IMR-90 (cell line): ENCODE data around the gene OPRM1. TPM values are rescaled to one million over a fixed set of nuclear protein-coding genes. Genes with fewer than 3 reads are reported as not detected.

ENCODE experiments used
- ATAC-seq: fragments of 200-7000 bp; cut with Tn5 transposase; 2 replicates; pipeline ENCODE4 v1.9.1; 2020; ENCODE audit warnings: low read depth, mild to moderate bottlenecking, moderate library complexity
- BruUV-seq: library from RNA; stranded (reverse); fragments of 400-500 nt; replicated peaks from 2 replicates; lab custom pipeline; 2021; lab: Mats Ljungman, UMichigan
- CTCF ChIA-PET: fragments of 300-600 bp; formaldehyde crosslinking; extraction: SDS; loops from one replicate; lab custom pipeline; 2021; ENCODE audit warnings: antibody characterized with exemption; lab: Yijun Ruan, JAX
- POLR2A ChIA-PET: fragments of 300-600 bp; sonication (Branson Sonifier 250); formaldehyde crosslinking; loops from one replicate; lab custom pipeline; 2022; ENCODE audit warnings: antibody characterized with exemption; ENCODE audit not compliant: unreplicated experiment; lab: Charles Lee
- DNase-seq: peaks from one replicate; pipeline ENCODE4 v3.0.0; 2013
- H2AFZ ChIP-seq: replicated peaks from 2 replicates; pipeline ENCODE3; 2013; ENCODE audit warnings: low read length, mild to moderate bottlenecking; ENCODE audit not compliant: poor library complexity
- H2AK5ac ChIP-seq: 2 replicates; pipeline ENCODE4 v1.6.1; 2013; ENCODE audit warnings: low read depth, low read length, inconsistent platforms
- H2AK9ac ChIP-seq: replicated peaks from 2 replicates; pipeline ENCODE3; 2013; ENCODE audit warnings: mild to moderate bottlenecking, low read depth, low read length, moderate library complexity; ENCODE audit not compliant: poor library complexity
- H2BK120ac ChIP-seq: 2 replicates; pipeline ENCODE4 v1.6.1; 2013; ENCODE audit warnings: low read depth, low read length, inconsistent platforms
- H2BK15ac ChIP-seq: 3 replicates; pipeline ENCODE4 v1.6.1; 2013; ENCODE audit warnings: low read depth, low read length, inconsistent platforms
- H2BK20ac ChIP-seq: 2 replicates; pipeline ENCODE4 v1.6.1; 2013; ENCODE audit warnings: low read depth, mild to moderate bottlenecking, inconsistent platforms, low read length, moderate library complexity
- H2BK5ac ChIP-seq: 2 replicates; pipeline ENCODE4 v1.6.1; 2013; ENCODE audit warnings: mild to moderate bottlenecking, low read depth, low read length, inconsistent platforms; ENCODE audit not compliant: poor library complexity, severe bottlenecking
- H3K14ac ChIP-seq: replicated peaks from 2 replicates; pipeline ENCODE4 v1.6.1; 2013; ENCODE audit warnings: low read depth, low read length, inconsistent platforms
- H3K18ac ChIP-seq: 2 replicates; pipeline ENCODE4 v1.6.1; 2013; ENCODE audit warnings: low read depth, low read length, control low read depth
- H3K23ac ChIP-seq: 2 replicates; pipeline ENCODE4 v1.6.1; 2013; ENCODE audit warnings: low read depth, low read length, inconsistent platforms
- H3K27ac ChIP-seq: 2 replicates; pipeline ENCODE4 v1.5.1; 2013; ENCODE audit warnings: mild to moderate bottlenecking, control low read depth, low read length; ENCODE audit not compliant: insufficient read depth
- H3K27me3 ChIP-seq: 2 replicates; pipeline ENCODE4 v1.6.1; 2013; ENCODE audit warnings: low read length; ENCODE audit not compliant: control insufficient read depth, insufficient read depth
- H3K36me3 ChIP-seq: 2 replicates; pipeline ENCODE4 v1.6.1; 2013; ENCODE audit warnings: low read length, mixed read lengths; ENCODE audit not compliant: control insufficient read depth, insufficient read depth
- H3K4ac ChIP-seq: 2 replicates; pipeline ENCODE4 v1.6.1; 2013; ENCODE audit warnings: low read depth, low read length, inconsistent platforms
- H3K4me1 ChIP-seq: 2 replicates; pipeline ENCODE4 v1.6.1; 2013; ENCODE audit warnings: low read length, mixed read lengths; ENCODE audit not compliant: control insufficient read depth, insufficient read depth
- H3K4me2 ChIP-seq: 2 replicates; pipeline ENCODE4 v1.6.1; 2013; ENCODE audit warnings: low read depth, mild to moderate bottlenecking, control low read depth, low read length, moderate library complexity
- H3K4me3 ChIP-seq: 2 replicates; pipeline ENCODE4 v1.5.1; 2013; ENCODE audit warnings: low read depth, mild to moderate bottlenecking, control low read depth, low read length, moderate library complexity; ENCODE audit not compliant: insufficient read depth
- H3K56ac ChIP-seq: 2 replicates; pipeline ENCODE4 v1.6.1; 2013; ENCODE audit warnings: low read length, inconsistent platforms; ENCODE audit not compliant: insufficient read depth; ENCODE audit errors: extremely low read depth
- H3K79me1 ChIP-seq, 2 experiments: 2 replicates each; pipeline ENCODE4 v1.6.1; 2013; ENCODE audit warnings: low read length in 2 of 2, inconsistent platforms in 1 of 2, low read depth in 1 of 2
- H3K9ac ChIP-seq: 2 replicates; pipeline ENCODE4 v1.6.1; 2013; ENCODE audit warnings: low read depth, low read length, control low read depth
- H3K9me1 ChIP-seq: 2 replicates; pipeline ENCODE4 v1.6.1; 2013; ENCODE audit warnings: low read length, inconsistent platforms; ENCODE audit not compliant: insufficient read depth
- H3K9me3 ChIP-seq: 2 replicates; pipeline ENCODE4 v1.6.1; 2013; ENCODE audit warnings: low read length; ENCODE audit not compliant: control insufficient read depth, insufficient read depth
- H4K20me1 ChIP-seq: 2 replicates; pipeline ENCODE4 v1.6.1; 2013; ENCODE audit warnings: low read length, inconsistent platforms; ENCODE audit not compliant: insufficient read depth
- H4K5ac ChIP-seq: 2 replicates; pipeline ENCODE4 v1.6.1; 2013; ENCODE audit warnings: mild to moderate bottlenecking, low read depth, low read length, control low read depth
- H4K8ac ChIP-seq, 2 experiments: 2 replicates each; pipeline ENCODE4 v1.6.1; 2013; ENCODE audit warnings: low read depth in 2 of 2, low read length in 2 of 2, control low read depth in 1 of 2, inconsistent platforms in 1 of 2
- H4K91ac ChIP-seq: 2 replicates; pipeline ENCODE4 v1.6.1; 2013; ENCODE audit warnings: low read depth, low read length, inconsistent platforms; ENCODE audit not compliant: insufficient read depth
- CHD1 ChIP-seq: IDR thresholded peaks from 2 replicates; pipeline ENCODE4 v1.6.1; 2012; ENCODE audit warnings: low read depth, low read length, improper control_type of control experiment
- CTCF ChIP-seq: conservative IDR thresholded peaks from 2 replicates; pipeline ENCODE4 v1.5.1; 2012; ENCODE audit warnings: mild to moderate bottlenecking, low read depth, low read length, improper control_type of control experiment
- FOS ChIP-seq: fragments of 150-350 bp; IDR thresholded peaks from 2 replicates; pipeline ENCODE4 v1.6.1; 2016; ENCODE audit warnings: low read depth, low read length
- MAZ ChIP-seq: IDR thresholded peaks from 2 replicates; pipeline ENCODE4 v1.6.1; 2012; ENCODE audit warnings: low read depth, mild to moderate bottlenecking, low read length, improper control_type of control experiment, moderate library complexity, borderline replicate concordance
- MXI1 ChIP-seq: IDR thresholded peaks from 2 replicates; pipeline ENCODE4 v1.6.1; 2012; ENCODE audit warnings: low read depth, mild to moderate bottlenecking, low read length, moderate library complexity, borderline replicate concordance
- RCOR1 ChIP-seq: IDR thresholded peaks from 2 replicates; pipeline ENCODE4 v1.6.1; 2012; ENCODE audit warnings: mild to moderate bottlenecking, low read length, improper control_type of control experiment; ENCODE audit not compliant: insufficient replicate concordance
- RFX5 ChIP-seq: IDR thresholded peaks from 2 replicates; pipeline ENCODE4 v1.8.0; 2012; ENCODE audit warnings: low read depth, mild to moderate bottlenecking, low read length, moderate library complexity
- USF2 ChIP-seq: fragments of 150-350 bp; IDR thresholded peaks from 2 replicates; pipeline ENCODE4 v1.6.1; 2017; ENCODE audit warnings: mild to moderate bottlenecking, antibody characterized with exemption, low read length, low read depth
- WGBS, 2 experiments: methylation state at CpG; one replicate each; pipeline versions ENCODE4 v1.1.5 to v1.1.7; 2013; ENCODE audit warnings: missing lambda C conversion rate in 2 of 2; ENCODE audit not compliant: insufficient read length in 1 of 2; ENCODE audit errors: extremely low coverage in 2 of 2; 5-methylcytosine and 5-hydroxymethylcytosine counted together
- dilution Hi-C: fragments of 300-500 bp; cut with HindIII; formaldehyde crosslinking; loops from one replicate; pipeline ENCODE4 v1.14.3; 2018; ENCODE audit warnings: low sequenced_read_pairs; ENCODE audit not compliant: unreplicated experiment
- in situ Hi-C: fragments of 300-500 bp; cut with MboI; formaldehyde crosslinking; loops from 3 replicates; pipeline ENCODE4 v1.14.3; 2019; ENCODE audit warnings: low sequenced_read_pairs, inconsistent platforms, mixed read lengths
- intact Hi-C: fragments of 100-400 bp; cut with micrococcal nuclease; formaldehyde crosslinking; loops from 2 replicates; pipeline ENCODE4 v1.10.0; 2022
- polyA plus RNA-seq, 3 experiments: library from polyadenylated mRNA; depleted of rRNA; stranded (reverse); fragments of >200 nt; gene quantifications; 2 replicates each; pipeline ENCODE4 v1.2.3, GENCODE V29; 2012; ENCODE audit warnings: low replicate concordance in 1 of 3
- total RNA-seq: library from RNA; depleted of rRNA; stranded (reverse); fragments of >200 nt; gene quantifications from 2 replicates; pipeline ENCODE4 v1.2.3, GENCODE V29; 2012

The OPRM1 gene
- total and polyA plus RNA-seq, 2 of the 4 experiments (the other 2 are of a cell fraction), result not detected

- H3K9me1 ChIP-seq, result no peaks in the 10 kb centered on the region
- no peak overlapping the region for H2BK120ac ChIP-seq
- H2AFZ ChIP-seq, result no peak overlapping the region
- H2BK15ac ChIP-seq, result no peak overlapping the region
- H2AK5ac ChIP-seq, result no peak overlapping the region
- dilution Hi-C loops, result no loop called here
- no peaks in the 10 kb centered on the region for H4K20me1 ChIP-seq
- intact Hi-C loops, result no loop called here
- 100% methylated on average over 3 of the region's 6 CpGs; no CpG with 5 or more reads in 1 of the 2 experiments for WGBS, 2 experiments
- no peak overlapping the region for H4K5ac ChIP-seq
- no peaks in the 10 kb centered on the region for H3K4me1 ChIP-seq
- H3K4me2 ChIP-seq, result no peak overlapping the region
- BruUV-seq, result no TSS peak
- H3K4me3 ChIP-seq, result no peak overlapping the region
- in situ Hi-C loops, result no loop called here
- no peaks in the 10 kb centered on the region for H3K36me3 ChIP-seq
- CTCF ChIA-PET, result interaction anchor here (0.6 kb wide), 1 partner anchor 193 kb away, joined by 3 read pairs; no protein-coding TSS in a partner anchor
- POLR2A ChIA-PET, result no interaction called here
- H3K14ac ChIP-seq, result no peak overlapping the region
- TF ChIP-seq RCOR1 (no peak), RFX5 (no peak), MAZ (no peak), CTCF (no peak), USF2 (no peak), CHD1 (no peak), MXI1 (no peak), FOS (no peak)
- no peak overlapping the region for H3K56ac ChIP-seq
- no peak overlapping the region for H2BK20ac ChIP-seq
- H3K79me1 ChIP-seq, result no peaks in the 10 kb centered on the region
- DNase-seq (no peak), ATAC-seq (no peak)
- H3K23ac ChIP-seq, result no peak overlapping the region
- no peak overlapping the region for H3K9ac ChIP-seq
- no peak overlapping the region for H3K27ac ChIP-seq
- no peaks in the 10 kb centered on the region for H3K27me3 ChIP-seq
- no peak overlapping the region for H2BK5ac ChIP-seq
- no peaks in the 10 kb centered on the region for H3K9me3 ChIP-seq
- no peak overlapping the region for H3K4ac ChIP-seq
- no peak overlapping the region for H2AK9ac ChIP-seq
- no peak overlapping the region for H3K18ac ChIP-seq
- no peak overlapping the region for H4K8ac ChIP-seq
- no peak overlapping the region for H4K91ac ChIP-seq
Measured at GRCh38 chr6:154229786-154230185, 190.7 kb downstream of the OPRM1 start.
